Liver (tissue), 9 donors: ENCODE results near the gene AADACL4. TPM values are rescaled to one million over a fixed set of nuclear protein-coding genes. Genes with fewer than 3 reads are reported as not detected.

ENCODE experiments used
- DNase-seq: peaks from one replicate; pipeline ENCODE4 v3.0.0-alpha.2; 2017; ENCODE audit warnings: low spot score
- H3K27ac ChIP-seq, 2 donors: one replicate each; pipeline ENCODE4 v1.7.0; 2013; ENCODE audit warnings: inconsistent platforms in 2 of 2, low read length in 2 of 2, control low read depth in 1 of 2, low read depth in 1 of 2, mild to moderate bottlenecking in 1 of 2
- H3K27me3 ChIP-seq, 4 donors: one replicate each; pipeline versions ENCODE4 v1.6.1 to v1.7.0; 2013; ENCODE audit warnings: low read length in 3 of 4, inconsistent platforms in 1 of 4, mild to moderate bottlenecking in 1 of 4, moderate library complexity in 1 of 4; ENCODE audit not compliant: control insufficient read depth in 4 of 4, insufficient read depth in 4 of 4
- H3K36me3 ChIP-seq, 4 donors: one replicate each; pipeline versions ENCODE4 v1.6.1 to v1.7.0; 2013; ENCODE audit warnings: low read length in 3 of 4, mild to moderate bottlenecking in 3 of 4, low read depth in 1 of 4, moderate library complexity in 1 of 4; ENCODE audit not compliant: control insufficient read depth in 4 of 4, insufficient read depth in 3 of 4
- H3K4me1 ChIP-seq, 4 donors: one replicate each; pipeline versions ENCODE4 v1.6.1 to v1.7.0; 2013; ENCODE audit warnings: low read length in 3 of 4, mild to moderate bottlenecking in 3 of 4, moderate library complexity in 1 of 4; ENCODE audit not compliant: control insufficient read depth in 4 of 4, insufficient read depth in 4 of 4
- H3K4me3 ChIP-seq, 3 donors: one replicate each; pipeline versions ENCODE4 v1.6.1 to v1.7.0; 2013; ENCODE audit warnings: low read length in 3 of 3, control low read depth in 1 of 3, low read depth in 1 of 3, mild to moderate bottlenecking in 1 of 3
- H3K9ac ChIP-seq, 2 donors: one replicate each; pipeline ENCODE4 v1.7.0; 2013; ENCODE audit warnings: low read length in 2 of 2, mild to moderate bottlenecking in 2 of 2, moderate library complexity in 2 of 2, control low read depth in 1 of 2, low read depth in 1 of 2
- H3K9me3 ChIP-seq, 4 donors: one replicate each; pipeline versions ENCODE4 v1.6.1 to v1.7.0; 2013; ENCODE audit warnings: low read length in 3 of 4; ENCODE audit not compliant: control insufficient read depth in 4 of 4
- ATF3 ChIP-seq: IDR thresholded peaks from 2 replicates; pipeline ENCODE4 v1.6.1; 2016; ENCODE audit warnings: antibody characterized with exemption
- EGR1 ChIP-seq, 2 donors: IDR thresholded peaks; 2 replicates each; pipeline ENCODE4 v1.6.1; 2016 to 2018; ENCODE audit warnings: antibody characterized with exemption in 2 of 2, low read depth in 2 of 2
- FOXA1 ChIP-seq: IDR thresholded peaks from 2 replicates; pipeline ENCODE4 v1.6.1; 2016; ENCODE audit warnings: antibody characterized with exemption
- FOXA2 ChIP-seq: IDR thresholded peaks from 2 replicates; pipeline ENCODE4 v1.6.1; 2016; ENCODE audit warnings: antibody characterized with exemption
- GABPA ChIP-seq, 2 donors: IDR thresholded peaks in 1 of 2; conservative IDR thresholded peaks in 1 of 2; 2 replicates each; pipeline ENCODE4 v1.6.1; 2016; ENCODE audit warnings: antibody characterized with exemption in 2 of 2, mild to moderate bottlenecking in 1 of 2, moderate library complexity in 1 of 2
- HNF4A ChIP-seq, 2 donors: conservative IDR thresholded peaks; 2 replicates each; pipeline ENCODE4 v1.6.1; 2016; ENCODE audit warnings: antibody characterized with exemption in 2 of 2, mild to moderate bottlenecking in 2 of 2
- HNF4G ChIP-seq: IDR thresholded peaks from 2 replicates; pipeline ENCODE4 v1.6.1; 2016; ENCODE audit warnings: antibody characterized with exemption
- JUND ChIP-seq, 2 donors: IDR thresholded peaks; 2 replicates each; pipeline ENCODE4 v1.6.1; 2016; ENCODE audit warnings: antibody characterized with exemption in 2 of 2
- NR2F2 ChIP-seq: IDR thresholded peaks from 2 replicates; pipeline ENCODE4 v1.6.1; 2016; ENCODE audit warnings: antibody characterized with exemption
- RAD21 ChIP-seq, 2 donors: IDR thresholded peaks; 2 replicates each; pipeline ENCODE4 v1.6.1; 2016; ENCODE audit warnings: antibody characterized with exemption in 2 of 2, mild to moderate bottlenecking in 2 of 2
- RXRA ChIP-seq, 2 donors: IDR thresholded peaks; 2 replicates each; pipeline ENCODE4 v1.6.1; 2017 to 2018; ENCODE audit warnings: antibody characterized with exemption in 2 of 2, mild to moderate bottlenecking in 1 of 2
- SP1 ChIP-seq: IDR thresholded peaks from 2 replicates; pipeline ENCODE4 v1.6.1; 2018; ENCODE audit warnings: antibody characterized with exemption, mild to moderate bottlenecking
- TAF1 ChIP-seq: conservative IDR thresholded peaks from 2 replicates; pipeline ENCODE4 v1.6.1; 2016; ENCODE audit warnings: antibody characterized with exemption, mild to moderate bottlenecking
- YY1 ChIP-seq: IDR thresholded peaks from 2 replicates; pipeline ENCODE4 v1.6.1; 2016; ENCODE audit warnings: antibody characterized with exemption, mild to moderate bottlenecking
- WGBS: extraction: QIAGEN DNeasy Blood & Tissue Kit; methylation state at CpG from one replicate; pipeline ENCODE4 v1.1.7; 2013; 5-methylcytosine and 5-hydroxymethylcytosine counted together
- polyA plus RNA-seq, 2 donors: library from polyadenylated mRNA; stranded (reverse) in 1 of 2; unstranded in 1 of 2; fragments of 200-250 nt in 1 of 2; fragments of >200 nt in 1 of 2; fragmentation: Nextera tagmentation in 1 of 2; extraction: Ambion mirVana in 1 of 2; gene quantifications; one replicate each; pipeline versions ENCODE4 v1.2.1 to v1.2.3, GENCODE V29; 2013 to 2015
- total RNA-seq, 2 donors: library from RNA; depleted of rRNA; stranded (reverse); fragments of >200 nt; gene quantifications; one replicate each; pipeline ENCODE4 v1.2.3, GENCODE V29; 2014
- TF ChIP-seq, protein P1 (sequence below): fragments of 150-350 bp; IDR thresholded peaks from 2 replicates; pipeline ENCODE4 v1.5.1; 2017; ENCODE audit warnings: improper control_type of control experiment, low read depth, low read length; ENCODE audit not compliant: missing input control
- TF ChIP-seq, protein P2 (sequence below): IDR thresholded peaks from 2 replicates; pipeline ENCODE4 v1.6.1; 2016; ENCODE audit warnings: antibody characterized with exemption
- TF ChIP-seq, protein P3 (sequence below): IDR thresholded peaks from 2 replicates; pipeline ENCODE4 v1.6.1; 2016; ENCODE audit warnings: antibody characterized with exemption, mild to moderate bottlenecking
- TF ChIP-seq, protein P4 (sequence below): IDR thresholded peaks from 2 replicates; pipeline ENCODE4 v1.6.1; 2016; ENCODE audit warnings: antibody characterized with exemption
- donor health status: healthy.
- donor health status: healthy.
- donor health status: healthy.
- donor health status: healthy.
- donor health status: healthy.

AADACL4 gene
- total and polyA plus RNA-seq, 4 donors = not detected

- DNase-seq = no peak
- Histone ChIP-seq H3K4me1 (no peaks in the 10 kb centered on the region), H3K27ac (no peak overlapping the region), H3K27me3 (peaks cover 0 to 3% (median 0%) of the 10 kb centered on the region in 4 donors), H3K9me3 (no peaks in the 10 kb centered on the region), H3K36me3 (no peaks in the 10 kb centered on the region), H3K9ac (no peak overlapping the region), H3K4me3 (no peak overlapping the region)
- no peak for TF ChIP-seq FOXA1
- TF ChIP-seq, protein P1, sequence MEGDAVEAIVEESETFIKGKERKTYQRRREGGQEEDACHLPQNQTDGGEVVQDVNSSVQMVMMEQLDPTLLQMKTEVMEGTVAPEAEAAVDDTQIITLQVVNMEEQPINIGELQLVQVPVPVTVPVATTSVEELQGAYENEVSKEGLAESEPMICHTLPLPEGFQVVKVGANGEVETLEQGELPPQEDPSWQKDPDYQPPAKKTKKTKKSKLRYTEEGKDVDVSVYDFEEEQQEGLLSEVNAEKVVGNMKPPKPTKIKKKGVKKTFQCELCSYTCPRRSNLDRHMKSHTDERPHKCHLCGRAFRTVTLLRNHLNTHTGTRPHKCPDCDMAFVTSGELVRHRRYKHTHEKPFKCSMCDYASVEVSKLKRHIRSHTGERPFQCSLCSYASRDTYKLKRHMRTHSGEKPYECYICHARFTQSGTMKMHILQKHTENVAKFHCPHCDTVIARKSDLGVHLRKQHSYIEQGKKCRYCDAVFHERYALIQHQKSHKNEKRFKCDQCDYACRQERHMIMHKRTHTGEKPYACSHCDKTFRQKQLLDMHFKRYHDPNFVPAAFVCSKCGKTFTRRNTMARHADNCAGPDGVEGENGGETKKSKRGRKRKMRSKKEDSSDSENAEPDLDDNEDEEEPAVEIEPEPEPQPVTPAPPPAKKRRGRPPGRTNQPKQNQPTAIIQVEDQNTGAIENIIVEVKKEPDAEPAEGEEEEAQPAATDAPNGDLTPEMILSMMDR = no peak
- TF ChIP-seq HNF4G = no peak
- no peak for TF ChIP-seq TAF1
- TF ChIP-seq, protein P2, sequence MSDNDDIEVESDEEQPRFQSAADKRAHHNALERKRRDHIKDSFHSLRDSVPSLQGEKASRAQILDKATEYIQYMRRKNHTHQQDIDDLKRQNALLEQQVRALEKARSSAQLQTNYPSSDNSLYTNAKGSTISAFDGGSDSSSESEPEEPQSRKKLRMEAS = no peak
- no peak for TF ChIP-seq JUND (IDR thresholded peaks at IDR 0.05)
- 80% methylated on average over 7 of the region's 7 CpGs for WGBS
These were observed 4.9 kb downstream of the AADACL4 start for GRCh38 chr1:12648741-12649140.

GRCh38 chr1:12649971-12650421 is 6.1 kb downstream of the AADACL4 start:
- no peaks in the 10 kb centered on the region for H3K27me3 ChIP-seq
- TF ChIP-seq, protein P2 = no peak
- TF ChIP-seq GABPA (IDR thresholded peaks at IDR 0.05 in 1 of 2, conservative IDR thresholded peaks at IDR 0.05 in 1 of 2) (no peak), EGR1 (IDR thresholded peaks at IDR 0.05; ENCODE audit: low read depth in 2 of 2) (no peak), NR2F2 (no peak), ATF3 (no peak), SP1 (no peak), FOXA2 (no peak), HNF4G (no peak), RXRA (IDR thresholded peaks at IDR 0.05) (no peak), RAD21 (IDR thresholded peaks at IDR 0.05) (no peak), TAF1 (no peak), YY1 (no peak), HNF4A (conservative IDR thresholded peaks at IDR 0.05) (no peak), JUND (IDR thresholded peaks at IDR 0.05) (no peak)
- TF ChIP-seq, protein P3, sequence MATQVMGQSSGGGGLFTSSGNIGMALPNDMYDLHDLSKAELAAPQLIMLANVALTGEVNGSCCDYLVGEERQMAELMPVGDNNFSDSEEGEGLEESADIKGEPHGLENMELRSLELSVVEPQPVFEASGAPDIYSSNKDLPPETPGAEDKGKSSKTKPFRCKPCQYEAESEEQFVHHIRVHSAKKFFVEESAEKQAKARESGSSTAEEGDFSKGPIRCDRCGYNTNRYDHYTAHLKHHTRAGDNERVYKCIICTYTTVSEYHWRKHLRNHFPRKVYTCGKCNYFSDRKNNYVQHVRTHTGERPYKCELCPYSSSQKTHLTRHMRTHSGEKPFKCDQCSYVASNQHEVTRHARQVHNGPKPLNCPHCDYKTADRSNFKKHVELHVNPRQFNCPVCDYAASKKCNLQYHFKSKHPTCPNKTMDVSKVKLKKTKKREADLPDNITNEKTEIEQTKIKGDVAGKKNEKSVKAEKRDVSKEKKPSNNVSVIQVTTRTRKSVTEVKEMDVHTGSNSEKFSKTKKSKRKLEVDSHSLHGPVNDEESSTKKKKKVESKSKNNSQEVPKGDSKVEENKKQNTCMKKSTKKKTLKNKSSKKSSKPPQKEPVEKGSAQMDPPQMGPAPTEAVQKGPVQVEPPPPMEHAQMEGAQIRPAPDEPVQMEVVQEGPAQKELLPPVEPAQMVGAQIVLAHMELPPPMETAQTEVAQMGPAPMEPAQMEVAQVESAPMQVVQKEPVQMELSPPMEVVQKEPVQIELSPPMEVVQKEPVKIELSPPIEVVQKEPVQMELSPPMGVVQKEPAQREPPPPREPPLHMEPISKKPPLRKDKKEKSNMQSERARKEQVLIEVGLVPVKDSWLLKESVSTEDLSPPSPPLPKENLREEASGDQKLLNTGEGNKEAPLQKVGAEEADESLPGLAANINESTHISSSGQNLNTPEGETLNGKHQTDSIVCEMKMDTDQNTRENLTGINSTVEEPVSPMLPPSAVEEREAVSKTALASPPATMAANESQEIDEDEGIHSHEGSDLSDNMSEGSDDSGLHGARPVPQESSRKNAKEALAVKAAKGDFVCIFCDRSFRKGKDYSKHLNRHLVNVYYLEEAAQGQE = no peak
- TF ChIP-seq, protein P4, sequence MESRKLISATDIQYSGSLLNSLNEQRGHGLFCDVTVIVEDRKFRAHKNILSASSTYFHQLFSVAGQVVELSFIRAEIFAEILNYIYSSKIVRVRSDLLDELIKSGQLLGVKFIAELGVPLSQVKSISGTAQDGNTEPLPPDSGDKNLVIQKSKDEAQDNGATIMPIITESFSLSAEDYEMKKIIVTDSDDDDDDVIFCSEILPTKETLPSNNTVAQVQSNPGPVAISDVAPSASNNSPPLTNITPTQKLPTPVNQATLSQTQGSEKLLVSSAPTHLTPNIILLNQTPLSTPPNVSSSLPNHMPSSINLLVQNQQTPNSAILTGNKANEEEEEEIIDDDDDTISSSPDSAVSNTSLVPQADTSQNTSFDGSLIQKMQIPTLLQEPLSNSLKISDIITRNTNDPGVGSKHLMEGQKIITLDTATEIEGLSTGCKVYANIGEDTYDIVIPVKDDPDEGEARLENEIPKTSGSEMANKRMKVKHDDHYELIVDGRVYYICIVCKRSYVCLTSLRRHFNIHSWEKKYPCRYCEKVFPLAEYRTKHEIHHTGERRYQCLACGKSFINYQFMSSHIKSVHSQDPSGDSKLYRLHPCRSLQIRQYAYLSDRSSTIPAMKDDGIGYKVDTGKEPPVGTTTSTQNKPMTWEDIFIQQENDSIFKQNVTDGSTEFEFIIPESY = no peak
- TF ChIP-seq, protein P1 = no peak
- WGBS = 85% methylated on average over 5 of the region's 5 CpGs

More at GRCh38 chr1:12649971-12650421, 6.1 kb downstream of the AADACL4 start:
- Histone ChIP-seq H3K9ac (no peak overlapping the region), H3K4me1 (no peaks in the 10 kb centered on the region), H3K9me3 (no peaks in the 10 kb centered on the region), H3K36me3 (no peaks in the 10 kb centered on the region), H3K27ac (no peak overlapping the region), H3K4me3 (no peak overlapping the region)
- DNase-seq = no peak
